ENCODE measurements around the gene ULK4.

GRCh38 chr3:41627477-41628087 lies 334.3 kb downstream of the ULK4 start:
- TF ChIP-seq CTCF (IDR thresholded peaks at IDR 0.05 in 8 of 11, conservative IDR thresholded peaks at IDR 0.05 in 3 of 11), result no peak
- TF ChIP-seq POLR2AphosphoS5 (IDR thresholded peaks at IDR 0.05), result no peak
- no peak for TF ChIP-seq POLR2A (IDR thresholded peaks at IDR 0.05)

All from spleen (tissue), 7 donors.